T-helper 1 cell treated with Interleukin-12 subunit alpha and Interleukin-12 subunit beta and Interleukin-4 antibody, amounts not matched to agents 30 μg/mL and 1 μg/mL, for 36 hours (primary cell): ENCODE data around the gene SREK1.
"Not testable (repeated sequence)": the region's sequence is repeated elsewhere in the genome, so short reads cannot be mapped to it uniquely, and the experiment has no call there.

Experiments used
- H3K27ac Mint-ChIP-seq: one replicate; pipeline ENCODE4 v1.8.0; 2021; ENCODE audit warnings: mild to moderate bottlenecking, mixed read lengths
- H3K27me3 Mint-ChIP-seq: one replicate; pipeline ENCODE4 v1.8.0; 2021; ENCODE audit warnings: low read depth, mixed read lengths
- H3K36me3 Mint-ChIP-seq: one replicate; pipeline ENCODE4 v1.8.0; 2021; ENCODE audit warnings: low read depth, mixed read lengths
- H3K4me1 Mint-ChIP-seq: one replicate; pipeline ENCODE4 v1.8.0; 2021; ENCODE audit warnings: low read depth, mixed read lengths
- H3K4me3 Mint-ChIP-seq: one replicate; pipeline ENCODE4 v1.8.0; 2021; ENCODE audit warnings: mild to moderate bottlenecking, moderate library complexity, mixed read lengths
- H3K9me3 Mint-ChIP-seq: one replicate; pipeline ENCODE4 v1.8.0; 2021; ENCODE audit warnings: mixed read lengths

SREK1 gene

DNA sequence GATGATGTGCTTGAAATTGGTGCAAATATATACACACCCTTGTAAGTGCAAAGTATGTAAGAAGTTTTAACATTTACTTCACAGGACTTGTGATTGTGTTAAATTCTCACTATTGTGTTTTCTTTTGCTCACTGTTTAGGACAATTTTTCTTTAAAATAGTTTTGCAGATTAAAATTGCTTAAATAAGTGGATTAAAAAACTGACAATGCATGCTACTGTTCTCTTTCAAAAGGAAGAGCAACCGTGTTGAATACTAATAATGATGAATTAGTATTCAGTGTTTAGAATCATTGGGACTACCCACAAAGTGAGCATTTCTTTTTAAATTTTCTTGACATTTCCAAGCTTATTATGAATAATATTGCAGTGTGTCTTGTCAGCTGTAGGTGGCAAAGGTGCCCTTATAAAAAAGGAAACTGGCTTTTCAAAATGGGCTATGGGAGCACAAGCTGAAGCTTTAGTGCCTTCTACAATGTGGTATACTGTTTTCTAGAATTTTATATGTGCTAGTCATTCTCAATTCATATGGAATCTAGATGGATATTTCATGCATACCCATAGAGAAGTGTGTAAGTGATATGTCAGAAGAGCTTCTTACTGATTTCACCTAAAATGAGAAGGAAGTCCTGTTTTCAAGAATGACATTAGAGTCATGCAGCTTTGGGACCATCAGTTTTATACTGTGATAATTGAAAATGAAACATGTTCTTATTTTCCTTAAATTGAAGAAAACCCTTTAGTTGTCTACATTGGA lies 35.4 kb downstream of the SREK1 start:
- Mint-ChIP-seq H3K4me1 (peaks cover 3% of the 10 kb centered on the region), H3K27me3 (no peaks in the 10 kb centered on the region), H3K36me3 (peaks cover 54% of the 10 kb centered on the region), H3K27ac (no peak overlapping the region), H3K9me3 (no peaks in the 10 kb centered on the region), H3K4me3 (no peak overlapping the region)

DNA sequence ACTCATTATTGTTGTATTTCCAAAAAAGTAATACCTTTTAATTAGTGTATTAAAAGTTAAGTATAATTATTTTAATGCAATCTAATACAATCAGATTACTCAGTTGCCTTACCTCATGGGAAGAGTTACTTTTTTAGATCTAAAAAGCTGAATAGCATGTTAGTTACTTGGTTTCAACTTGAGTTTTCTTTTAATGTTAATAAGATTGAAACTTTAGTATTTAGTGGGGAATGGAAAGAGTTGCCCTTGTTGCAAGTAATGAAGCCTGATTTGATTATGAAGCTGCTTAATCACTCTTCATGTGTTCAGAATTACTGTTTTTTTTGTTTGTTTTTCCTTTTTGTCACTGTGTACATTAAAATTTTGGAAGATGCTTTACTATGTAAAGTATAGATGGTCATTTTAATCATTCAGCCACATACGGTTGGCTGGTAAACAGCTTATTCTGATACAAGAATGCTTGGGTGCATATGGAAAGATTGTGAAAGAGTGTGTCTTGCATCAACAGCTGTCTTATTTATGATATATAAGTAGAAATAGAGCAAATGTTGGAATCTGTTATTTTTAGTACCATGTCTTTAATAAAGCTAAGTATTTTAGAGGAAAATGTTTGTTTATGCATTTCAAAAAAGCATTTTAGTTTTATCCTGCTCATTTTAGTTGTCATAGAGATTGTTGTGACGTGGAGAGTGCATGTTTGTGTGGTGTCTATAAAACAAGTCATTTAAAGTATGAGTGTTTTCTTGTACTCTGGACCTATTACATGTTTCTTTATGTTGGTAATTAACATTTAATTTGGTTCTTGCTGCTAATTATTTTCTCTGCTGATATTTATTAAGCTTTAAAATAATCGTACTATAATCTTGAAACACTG lies 36.4 kb downstream of the SREK1 start:
- Mint-ChIP-seq H3K9me3 (no peaks in the 10 kb centered on the region), H3K36me3 (peaks cover 46% of the 10 kb centered on the region), H3K4me1 (peaks cover 3% of the 10 kb centered on the region), H3K27ac (no peak overlapping the region), H3K27me3 (no peaks in the 10 kb centered on the region), H3K4me3 (no peak overlapping the region)

DNA sequence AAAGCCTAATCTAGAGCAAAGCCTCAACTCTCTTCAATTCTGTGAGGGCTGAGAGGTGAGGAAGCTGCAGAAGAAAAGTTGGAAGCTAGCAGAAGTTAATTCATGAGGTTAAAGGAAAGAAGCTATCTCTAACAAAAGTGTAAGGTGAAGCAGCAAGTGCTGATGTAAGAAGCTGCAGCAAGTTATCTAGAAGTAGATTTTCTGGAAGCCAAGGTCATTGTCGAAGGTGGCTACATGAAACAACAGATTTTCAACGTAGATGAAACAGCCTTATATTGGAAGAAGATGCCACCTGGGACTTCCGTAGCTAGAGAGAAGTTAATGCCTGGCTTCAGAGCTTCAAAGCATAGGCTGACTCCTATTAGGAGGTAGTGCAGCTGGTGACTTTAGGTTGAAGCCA lies 42.0 kb downstream of the SREK1 start:
- H3K4me1 Mint-ChIP-seq, result no peaks in the 10 kb centered on the region
- H3K4me3 Mint-ChIP-seq, result no peak overlapping the region
- no peaks in the 10 kb centered on the region for H3K9me3 Mint-ChIP-seq
- H3K36me3 Mint-ChIP-seq, result peaks cover 12% of the 10 kb centered on the region
- no peak overlapping the region for H3K27ac Mint-ChIP-seq
- no peaks in the 10 kb centered on the region for H3K27me3 Mint-ChIP-seq

DNA sequence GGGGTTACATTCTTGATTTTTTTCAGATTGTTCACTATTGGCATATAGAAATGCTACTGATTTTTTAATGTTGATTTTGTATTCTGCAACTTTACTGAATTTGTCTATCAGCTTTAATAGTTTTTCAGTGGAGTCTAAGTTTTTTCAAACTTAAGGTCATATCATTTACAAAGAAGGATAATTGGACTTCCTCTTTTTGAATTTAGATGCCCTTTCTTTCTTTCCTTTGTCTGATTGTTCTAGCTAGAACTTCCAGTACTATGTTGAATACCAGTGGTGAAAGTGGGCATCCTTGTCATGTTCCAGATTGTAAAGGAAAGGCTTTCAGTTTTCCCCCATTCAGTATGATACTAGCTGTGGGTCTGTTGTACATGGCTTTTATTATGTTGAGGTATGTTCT lies 49.3 kb downstream of the SREK1 start:
- Mint-ChIP-seq H3K36me3 (no peaks in the 10 kb centered on the region), H3K9me3 (no peaks in the 10 kb centered on the region), H3K4me1 (no peaks in the 10 kb centered on the region), H3K27ac (no peak overlapping the region), H3K4me3 (no peak overlapping the region), H3K27me3 (no peaks in the 10 kb centered on the region)

DNA sequence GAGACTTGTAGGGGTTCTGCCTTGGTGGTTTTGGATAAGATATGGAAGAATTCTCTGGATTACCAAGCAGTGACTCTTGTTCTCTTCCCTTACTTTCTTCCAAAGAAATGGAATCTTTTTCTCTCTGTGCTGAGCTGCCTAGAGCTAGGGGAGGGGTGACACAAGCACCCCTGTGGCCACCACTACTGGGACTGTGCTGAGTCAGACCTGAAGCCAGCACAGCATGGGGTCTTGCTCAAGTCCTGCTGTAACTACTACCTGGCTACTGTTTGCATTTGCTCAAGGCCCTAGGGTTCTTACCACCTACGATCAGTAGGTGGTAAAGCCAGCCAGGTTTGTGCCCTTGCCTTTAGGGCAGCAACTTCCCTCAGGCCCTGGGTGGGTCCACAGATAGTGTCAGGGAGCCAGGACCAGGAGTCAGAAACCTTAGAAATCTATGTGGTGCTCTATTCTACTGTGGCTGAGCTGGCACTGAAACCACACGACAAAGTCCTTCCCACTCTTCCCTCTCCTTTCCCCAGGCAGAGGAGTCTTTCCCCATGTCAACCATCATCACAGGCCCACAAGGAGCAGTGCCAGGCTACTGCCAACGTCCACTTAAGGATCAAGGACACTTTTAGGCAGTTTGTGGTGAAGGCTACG lies 53.8 kb downstream of the SREK1 start:
- Mint-ChIP-seq H3K9me3 (no peaks in the 10 kb centered on the region), H3K4me3 (no peak overlapping the region), H3K4me1 (no peaks in the 10 kb centered on the region)

DNA sequence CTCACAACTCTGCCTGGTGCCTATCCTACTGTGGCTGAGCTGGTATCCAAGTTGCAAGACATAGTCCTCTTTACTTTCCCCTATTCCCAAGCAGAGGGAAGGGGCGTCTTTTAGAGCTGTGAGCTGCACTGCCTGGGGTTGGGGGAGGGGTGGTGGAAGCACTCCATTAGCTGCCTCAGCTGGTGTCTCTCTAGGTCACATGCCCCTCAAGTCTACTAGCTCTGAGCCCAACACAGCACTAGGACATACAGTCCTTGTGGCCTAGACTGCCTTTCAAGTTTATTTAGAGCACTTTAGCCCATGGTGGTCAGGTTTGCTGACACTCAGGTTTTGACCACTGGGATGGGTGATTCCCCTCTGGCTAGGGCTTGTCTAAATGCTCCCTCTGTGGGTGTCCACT lies 54.7 kb downstream of the SREK1 start:
- H3K36me3 Mint-ChIP-seq, result no peaks in the 10 kb centered on the region
- no peak overlapping the region for H3K27ac Mint-ChIP-seq
- H3K4me3 Mint-ChIP-seq, result no peak overlapping the region
- no peaks in the 10 kb centered on the region for H3K9me3 Mint-ChIP-seq
- H3K4me1 Mint-ChIP-seq, result no peaks in the 10 kb centered on the region
- H3K27me3 Mint-ChIP-seq, result no peaks in the 10 kb centered on the region

More for the DNA sequence above, 53.8 kb downstream of the SREK1 start:
- Mint-ChIP-seq H3K36me3 (no peaks in the 10 kb centered on the region), H3K27ac (no peak overlapping the region), H3K27me3 (no peaks in the 10 kb centered on the region)

DNA sequence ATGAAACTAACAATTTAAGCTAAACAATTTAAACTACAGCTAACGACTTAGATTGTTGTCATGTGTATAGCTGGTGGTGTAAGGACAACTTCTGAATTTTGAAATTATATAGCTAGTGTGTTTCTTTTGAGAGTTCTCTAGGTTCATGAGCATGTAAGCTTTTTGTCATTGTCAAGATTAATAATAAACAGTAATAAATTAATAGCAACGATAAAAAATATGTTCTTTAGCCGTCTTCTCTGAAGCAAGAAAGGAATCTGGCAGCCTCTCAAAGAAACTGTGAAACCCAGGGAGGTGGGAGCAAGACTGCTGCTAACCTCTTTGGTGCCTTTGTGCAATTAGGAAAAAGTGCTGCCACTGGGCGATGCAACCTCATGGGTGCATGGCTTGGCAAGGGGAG lies 59.4 kb downstream of the SREK1 start:
- no peaks in the 10 kb centered on the region for H3K9me3 Mint-ChIP-seq
- H3K27me3 Mint-ChIP-seq, result no peaks in the 10 kb centered on the region
- H3K4me3 Mint-ChIP-seq, result no peak overlapping the region
- no peaks in the 10 kb centered on the region for H3K4me1 Mint-ChIP-seq
- no peak overlapping the region for H3K27ac Mint-ChIP-seq
- H3K36me3 Mint-ChIP-seq, result no peaks in the 10 kb centered on the region

DNA sequence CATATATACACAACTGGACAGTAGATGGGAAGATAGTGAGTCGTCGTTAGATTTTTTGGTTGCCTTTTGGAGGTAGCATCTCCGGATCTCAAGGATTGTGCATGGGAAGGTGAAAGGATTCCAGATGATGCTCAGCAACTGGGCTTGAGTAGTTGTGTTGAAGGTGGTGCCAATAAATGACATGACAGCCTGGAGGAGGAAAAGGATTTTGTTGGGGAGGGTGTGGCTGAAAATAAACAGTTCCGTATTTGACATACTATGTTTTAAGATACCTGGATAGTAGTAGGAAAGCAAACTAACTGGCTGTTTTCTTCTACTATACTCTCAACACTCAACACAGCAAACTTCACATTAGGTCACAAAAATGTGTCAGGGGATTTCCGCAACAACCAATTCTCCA lies 62.4 kb downstream of the SREK1 start:
- Mint-ChIP-seq H3K27ac (no peak overlapping the region), H3K4me3 (no peak overlapping the region), H3K4me1 (no peaks in the 10 kb centered on the region), H3K36me3 (no peaks in the 10 kb centered on the region), H3K27me3 (no peaks in the 10 kb centered on the region), H3K9me3 (no peaks in the 10 kb centered on the region)

DNA sequence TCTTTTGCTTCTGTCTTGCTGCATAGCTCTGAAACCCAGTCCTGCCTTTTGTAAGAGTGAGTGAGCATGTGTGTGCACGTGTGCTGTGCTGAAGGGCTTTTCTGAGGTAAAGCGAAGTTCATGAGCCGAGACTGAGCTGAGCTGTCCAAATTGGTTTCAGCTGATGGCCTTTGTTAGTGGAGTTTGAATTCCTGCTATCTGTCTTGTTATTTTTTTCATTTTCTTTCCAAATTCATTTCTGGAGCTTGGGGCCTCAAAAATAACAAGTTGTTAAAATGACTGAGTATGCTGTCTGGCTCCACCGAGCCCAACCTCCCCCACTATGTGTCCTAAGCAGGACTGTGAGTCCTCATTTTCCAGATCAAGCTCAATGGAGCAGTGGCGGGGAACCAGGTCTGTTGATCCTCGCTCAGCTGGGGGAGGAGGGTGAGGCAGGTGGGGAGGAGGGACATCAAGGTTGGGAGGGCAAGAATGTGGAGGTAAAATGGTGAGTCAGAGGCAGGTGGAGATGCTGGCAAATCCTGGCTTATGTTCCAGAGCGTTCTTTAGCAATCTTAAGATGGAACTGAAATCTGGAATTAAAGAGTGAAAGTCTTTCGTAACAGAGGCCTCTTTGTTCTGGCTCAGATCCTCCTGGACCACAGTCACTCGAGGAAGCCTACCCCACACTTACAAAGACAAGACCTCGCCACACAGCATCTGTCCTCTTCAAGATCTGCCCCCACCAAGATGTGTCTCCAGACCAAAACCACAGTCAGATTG lies 63.9 kb downstream of the SREK1 start:
- no peaks in the 10 kb centered on the region for H3K27me3 Mint-ChIP-seq
- no peak overlapping the region for H3K4me3 Mint-ChIP-seq
- H3K9me3 Mint-ChIP-seq, result no peaks in the 10 kb centered on the region
- no peaks in the 10 kb centered on the region for H3K36me3 Mint-ChIP-seq
- no peaks in the 10 kb centered on the region for H3K4me1 Mint-ChIP-seq
- H3K27ac Mint-ChIP-seq, result no peak overlapping the region

DNA sequence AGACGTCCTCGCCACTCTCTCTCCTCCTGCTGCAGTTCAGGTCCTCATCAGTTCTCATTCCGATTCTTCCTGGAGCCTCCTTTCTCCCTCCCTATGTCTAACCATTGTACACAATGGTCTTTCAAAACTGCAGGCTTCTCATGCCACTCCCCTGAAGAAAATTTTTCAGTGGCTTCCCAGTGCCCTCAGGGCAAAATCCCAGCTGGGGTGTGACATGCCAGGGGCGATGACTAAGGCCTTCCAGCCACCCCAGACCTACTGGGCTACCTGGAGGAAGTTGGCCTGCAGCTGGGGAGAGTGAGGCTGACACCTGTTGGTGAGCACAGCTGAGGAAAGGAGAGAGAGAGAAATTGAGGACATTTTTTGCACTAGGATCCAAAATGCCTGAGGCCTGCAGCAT lies 65.2 kb downstream of the SREK1 start:
- no peaks in the 10 kb centered on the region for H3K36me3 Mint-ChIP-seq
- no peak overlapping the region for H3K4me3 Mint-ChIP-seq
- no peak overlapping the region for H3K27ac Mint-ChIP-seq
- H3K4me1 Mint-ChIP-seq, result no peaks in the 10 kb centered on the region
- no peaks in the 10 kb centered on the region for H3K9me3 Mint-ChIP-seq
- no peaks in the 10 kb centered on the region for H3K27me3 Mint-ChIP-seq

DNA sequence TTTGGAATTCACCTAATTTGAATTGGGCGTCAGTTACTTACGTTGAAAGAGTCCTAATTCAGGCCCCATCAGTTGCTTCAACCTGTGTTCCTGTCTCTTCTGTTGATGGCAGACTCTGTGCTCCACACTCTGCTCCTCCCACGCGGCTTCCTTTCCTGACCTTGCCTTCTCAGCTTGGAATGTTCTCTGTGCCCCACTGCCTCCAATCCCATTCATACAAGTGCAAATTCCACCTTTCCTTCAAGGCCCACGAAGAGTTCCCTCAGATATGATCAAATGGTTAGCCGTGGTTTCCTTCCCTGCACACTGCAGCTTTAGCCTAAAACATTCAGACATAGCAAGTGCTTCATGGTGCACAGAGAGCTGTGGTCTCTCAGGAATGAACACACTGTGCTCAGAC lies 65.7 kb downstream of the SREK1 start:
- Mint-ChIP-seq H3K27ac (no peak overlapping the region), H3K4me3 (no peak overlapping the region), H3K36me3 (no peaks in the 10 kb centered on the region), H3K27me3 (no peaks in the 10 kb centered on the region), H3K4me1 (no peaks in the 10 kb centered on the region), H3K9me3 (no peaks in the 10 kb centered on the region)

DNA sequence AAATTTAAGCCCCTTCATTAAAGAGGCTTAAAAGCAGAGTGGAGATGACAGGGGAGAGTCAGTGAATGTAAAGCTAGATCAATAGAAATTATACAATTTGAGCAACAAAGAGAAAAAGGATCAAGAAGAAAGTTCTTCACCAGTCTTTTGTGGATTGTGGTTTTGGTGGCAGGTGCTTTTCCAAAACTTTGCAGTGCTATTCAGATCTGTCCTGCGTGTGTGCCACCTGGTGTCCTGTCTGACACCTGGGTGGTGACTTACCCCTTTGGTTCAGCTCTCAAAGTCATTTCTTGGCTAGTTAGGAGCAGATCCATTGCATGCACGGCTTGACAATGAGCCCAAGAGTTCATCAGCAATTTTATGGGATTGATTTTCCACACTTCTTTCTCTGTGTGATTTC lies 69.4 kb downstream of the SREK1 start:
- Mint-ChIP-seq H3K27ac (no peak overlapping the region), H3K4me3 (no peak overlapping the region), H3K27me3 (peaks cover 7% of the 10 kb centered on the region), H3K4me1 (no peaks in the 10 kb centered on the region), H3K36me3 (no peaks in the 10 kb centered on the region), H3K9me3 (no peaks in the 10 kb centered on the region)

DNA sequence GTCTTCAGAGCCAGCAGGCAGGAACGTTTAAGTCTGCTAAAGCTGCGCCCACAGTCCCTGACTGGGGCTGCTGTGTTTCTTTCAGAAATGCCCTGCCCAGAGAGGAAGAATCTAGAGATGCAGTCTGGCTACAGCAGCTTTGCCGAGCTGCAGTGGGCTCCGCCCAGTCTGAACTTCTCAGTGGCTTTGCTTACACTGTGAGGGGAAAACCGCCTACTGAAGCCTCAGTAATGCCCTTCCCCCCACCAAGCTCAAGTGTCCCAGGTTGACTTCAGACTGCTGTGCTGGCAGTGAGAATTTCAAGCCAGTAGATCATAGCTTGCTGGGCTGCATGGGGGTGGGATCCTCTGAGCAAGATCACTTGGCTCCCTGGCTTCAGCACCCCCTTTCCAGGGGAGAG lies 78.4 kb downstream of the SREK1 start:
- no peaks in the 10 kb centered on the region for H3K4me1 Mint-ChIP-seq
- no peaks in the 10 kb centered on the region for H3K36me3 Mint-ChIP-seq
- H3K27me3 Mint-ChIP-seq, result peaks cover 5% of the 10 kb centered on the region
- H3K4me3 Mint-ChIP-seq, result no peak overlapping the region
- H3K9me3 Mint-ChIP-seq, result no peaks in the 10 kb centered on the region
- H3K27ac Mint-ChIP-seq, result no peak overlapping the region

DNA sequence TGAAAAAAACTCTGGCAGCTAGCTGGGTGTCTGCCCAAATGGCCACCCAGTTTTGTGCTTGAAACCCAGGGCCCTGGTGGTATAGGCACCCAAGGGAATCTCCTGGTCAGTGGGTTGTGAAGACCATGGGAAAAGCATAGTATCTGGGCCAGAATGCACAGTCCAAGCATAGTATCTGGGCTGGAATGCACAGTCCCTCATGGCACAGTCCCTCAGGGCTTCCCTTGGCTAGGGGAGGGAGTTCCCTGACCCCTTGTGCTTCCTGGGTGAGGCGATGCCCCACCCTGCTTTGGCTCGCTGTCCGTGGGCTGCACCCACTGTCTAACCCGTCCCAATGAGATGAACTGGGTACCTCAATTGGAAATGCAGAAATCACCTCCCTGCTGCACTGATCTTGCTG lies 78.8 kb downstream of the SREK1 start:
- H3K4me1 Mint-ChIP-seq, H3K9me3 Mint-ChIP-seq, H3K36me3 Mint-ChIP-seq, H3K27me3 Mint-ChIP-seq, H3K27ac Mint-ChIP-seq, H3K4me3 Mint-ChIP-seq: not testable (repeated sequence)
